Mammary epithelial cell (primary cell): ENCODE data around the gene PLEKHG4B.

Experiments used
- CTCF ChIP-seq, 2 donors: IDR thresholded peaks in 1 of 2; conservative IDR thresholded peaks in 1 of 2; 2 replicates each; pipeline ENCODE4 v1.5.1; 2011 to 2012; ENCODE audit warnings: inconsistent platforms in 2 of 2, low read length in 2 of 2, mild to moderate bottlenecking in 2 of 2, control low read depth in 1 of 2, low read depth in 1 of 2; ENCODE audit not compliant: insufficient read depth in 1 of 2; ENCODE audit errors: extremely low read depth in 1 of 2
- EZH2 ChIP-seq: IDR thresholded peaks from 2 replicates; pipeline ENCODE4 v1.6.1; 2012; ENCODE audit warnings: low read length, inconsistent platforms, borderline replicate concordance

- TF ChIP-seq CTCF (conservative IDR thresholded peaks at IDR 0.05 in 1 of 2, IDR thresholded peaks at IDR 0.05 in 1 of 2; ENCODE audit: extremely low read depth in 1 of 2, insufficient read depth in 1 of 2, low read depth in 1 of 2, low read length in 2 of 2): no peak
- TF ChIP-seq EZH2: no peak
These were observed 53.8 kb downstream of the PLEKHG4B start for GRCh38 chr5:145585-146323.
